ENCODE results near the gene SUPT20H.

The SUPT20H gene

GRCh38 chr13:37058910-37059847 is at the start of gene SUPT20H:
SUPT20H (minus strand) TSS chr13:37059688; CDS start chr13:37051490, 8,198 bp downstream.
- DNase-seq (ENCODE audit: insufficient read length, low spot score): peak; percentile 65
- FAIRE-seq: peak; percentile 58

GRCh38 chr13:37109051-37109678 is 49.7 kb upstream of the SUPT20H start:
- DNase-seq (ENCODE audit: insufficient read length, low spot score): peak; percentile 12
- no peak for FAIRE-seq

- FAIRE-seq: no peak
Observed at GRCh38 chr13:37107868-37108267, 48.4 kb upstream of the SUPT20H start.

GRCh38 chr13:37107456-37107855 is 48.0 kb upstream of the SUPT20H start:
- no peak for DNase-seq (ENCODE audit: insufficient read length, low spot score)
- no peak for FAIRE-seq

More at GRCh38 chr13:37107868-37108267, 48.4 kb upstream of the SUPT20H start:
- no peak for DNase-seq (ENCODE audit: insufficient read length, low spot score)

GRCh38 chr13:37106642-37107041 is 47.2 kb upstream of the SUPT20H start:
- FAIRE-seq: no peak
- DNase-seq (ENCODE audit: insufficient read length, low spot score): no peak

- FAIRE-seq: no peak
- DNase-seq (ENCODE audit: insufficient read length, low spot score): no peak
Observed at GRCh38 chr13:37105251-37105714, 45.8 kb upstream of the SUPT20H start, which contains the start of gene CSNK1A1L. CSNK1A1L (minus strand) TSS chr13:37105664; CDS start chr13:37105256, 408 bp downstream.

- FAIRE-seq: no peak
- no peak for DNase-seq (ENCODE audit: insufficient read length, low spot score)
Observed at GRCh38 chr13:37102896-37103295, 43.4 kb upstream of the SUPT20H start.

GRCh38 chr13:37101201-37101600 is 41.7 kb upstream of the SUPT20H start:
- FAIRE-seq (no peak), DNase-seq (ENCODE audit: insufficient read length, low spot score) (no peak)

GRCh38 chr13:37100731-37101130 is 41.2 kb upstream of the SUPT20H start:
- DNase-seq (ENCODE audit: insufficient read length, low spot score): no peak
- FAIRE-seq: no peak

- DNase-seq (ENCODE audit: insufficient read length, low spot score) (no peak), FAIRE-seq (no peak)
Observed at GRCh38 chr13:37097076-37097475, 37.6 kb upstream of the SUPT20H start.

- FAIRE-seq (no peak), DNase-seq (ENCODE audit: insufficient read length, low spot score) (no peak)
Observed at GRCh38 chr13:37094840-37095239, 35.4 kb upstream of the SUPT20H start.

GRCh38 chr13:37094099-37094498 is 34.6 kb upstream of the SUPT20H start:
- no peak for DNase-seq (ENCODE audit: insufficient read length, low spot score)
- no peak for FAIRE-seq

- FAIRE-seq: no peak
Observed at GRCh38 chr13:37091835-37092234, 32.3 kb upstream of the SUPT20H start.

GRCh38 chr13:37090912-37091311 is 31.4 kb upstream of the SUPT20H start:
- DNase-seq (ENCODE audit: insufficient read length, low spot score) (no peak), FAIRE-seq (no peak)

More at GRCh38 chr13:37091835-37092234, 32.3 kb upstream of the SUPT20H start:
- DNase-seq (ENCODE audit: insufficient read length, low spot score): no peak

- FAIRE-seq: no peak
- DNase-seq (ENCODE audit: insufficient read length, low spot score): no peak
Observed at GRCh38 chr13:37089495-37089894, 30.0 kb upstream of the SUPT20H start.

- FAIRE-seq (no peak), DNase-seq (ENCODE audit: insufficient read length, low spot score) (no peak)
Observed at GRCh38 chr13:37087486-37087885, 28.0 kb upstream of the SUPT20H start.

- FAIRE-seq: no peak
Observed at GRCh38 chr13:37085606-37086005, 26.1 kb upstream of the SUPT20H start.

GRCh38 chr13:37076818-37077217 is 17.3 kb upstream of the SUPT20H start:
- no peak for DNase-seq (ENCODE audit: insufficient read length, low spot score)
- FAIRE-seq: no peak

More at GRCh38 chr13:37085606-37086005, 26.1 kb upstream of the SUPT20H start:
- no peak for DNase-seq (ENCODE audit: insufficient read length, low spot score)

- no peak for FAIRE-seq
- no peak for DNase-seq (ENCODE audit: insufficient read length, low spot score)
Observed at GRCh38 chr13:37075164-37075563, 15.7 kb upstream of the SUPT20H start.

GRCh38 chr13:37074703-37075102 is 15.2 kb upstream of the SUPT20H start:
- DNase-seq (ENCODE audit: insufficient read length, low spot score) (peak; percentile 19), FAIRE-seq (no peak)

- FAIRE-seq: no peak
- no peak for DNase-seq (ENCODE audit: insufficient read length, low spot score)
Observed at GRCh38 chr13:37072024-37072423, 12.5 kb upstream of the SUPT20H start.
